Neural progenitor cell (in vitro differentiated cells): ENCODE measurements around the gene ARL15. TPM values are rescaled to one million over a fixed set of nuclear protein-coding genes. Genes with fewer than 3 reads are reported as not detected.

ENCODE experiments used
- DNase-seq: peaks from one replicate; pipeline ENCODE4 v3.0.0-alpha.2; 2016; ENCODE audit warnings: low spot score
- H2AFZ ChIP-seq: fragments of 200-600 bp; sonication (generic); replicated peaks from 2 replicates; pipeline ENCODE4 v1.6.1; 2016; ENCODE audit warnings: antibody characterized with exemption
- H3F3A ChIP-seq: fragments of 200-600 bp; sonication (generic); 2 replicates; pipeline ENCODE4 v1.6.1; 2016; ENCODE audit warnings: antibody characterized with exemption, low read depth
- H3K27ac ChIP-seq: fragments of 200-600 bp; sonication (generic); 2 replicates; pipeline ENCODE4 v1.5.1; 2016; ENCODE audit warnings: mild to moderate bottlenecking
- H3K27me3 ChIP-seq: fragments of 200-600 bp; sonication (generic); 2 replicates; pipeline ENCODE4 v1.6.1; 2016; ENCODE audit warnings: mild to moderate bottlenecking, moderate library complexity
- H3K36me3 ChIP-seq: fragments of 200-600 bp; sonication (generic); 2 replicates; pipeline ENCODE4 v1.5.1; 2016
- H3K4me1 ChIP-seq: fragments of 200-600 bp; sonication (generic); 2 replicates; pipeline ENCODE4 v1.6.1; 2016; ENCODE audit warnings: mixed run types
- H3K4me2 ChIP-seq: fragments of 200-600 bp; sonication (generic); 2 replicates; pipeline ENCODE4 v1.6.1; 2016
- H3K4me3 ChIP-seq: fragments of 200-600 bp; sonication (generic); 2 replicates; pipeline ENCODE4 v1.5.1; 2016
- H3K79me2 ChIP-seq: fragments of 200-600 bp; sonication (generic); 2 replicates; pipeline ENCODE4 v1.6.1; 2016; ENCODE audit warnings: low read depth
- H3K9ac ChIP-seq: fragments of 200-600 bp; sonication (generic); 2 replicates; pipeline ENCODE4 v1.6.1; 2016
- H3K9me3 ChIP-seq: fragments of 200-600 bp; sonication (generic); 2 replicates; pipeline ENCODE4 v1.5.1; 2016; ENCODE audit warnings: low read depth
- H4K20me1 ChIP-seq: fragments of 200-600 bp; sonication (generic); 2 replicates; pipeline ENCODE4 v1.6.1; 2016; ENCODE audit warnings: low read depth
- H3K27ac Mint-ChIP-seq: 3 replicates; pipeline ENCODE4 v1.8.0; 2021; ENCODE audit warnings: mixed read lengths
- H3K27me3 Mint-ChIP-seq: 2 replicates; pipeline ENCODE4 v1.8.0; 2022; ENCODE audit warnings: low read depth, mild to moderate bottlenecking, inconsistent platforms, moderate library complexity, mixed read lengths; ENCODE audit not compliant: insufficient read depth
- H3K36me3 Mint-ChIP-seq: 3 replicates; pipeline ENCODE4 v1.8.0; 2021; ENCODE audit warnings: mixed read lengths
- H3K4me1 Mint-ChIP-seq: 3 replicates; pipeline ENCODE4 v1.8.0; 2021; ENCODE audit warnings: mixed read lengths
- H3K4me3 Mint-ChIP-seq: 3 replicates; pipeline ENCODE4 v1.8.0; 2021; ENCODE audit warnings: mild to moderate bottlenecking, moderate library complexity, mixed read lengths
- H3K9me3 Mint-ChIP-seq: 3 replicates; pipeline ENCODE4 v1.8.0; 2020; ENCODE audit warnings: mixed read lengths
- CTCF ChIP-seq: fragments of 200-600 bp; sonication (generic); IDR thresholded peaks from 2 replicates; pipeline ENCODE4 v1.5.1; 2017; ENCODE audit warnings: antibody characterized with exemption, mild to moderate bottlenecking
- EZH2 ChIP-seq: fragments of 200-600 bp; sonication (generic); IDR thresholded peaks from 2 replicates; pipeline ENCODE4 v1.6.1; 2017; ENCODE audit warnings: antibody characterized with exemption, mild to moderate bottlenecking, moderate library complexity
- EZH2phosphoT487 ChIP-seq: fragments of 200-600 bp; sonication (generic); IDR thresholded peaks from 2 replicates; pipeline ENCODE4 v1.6.1; 2017; ENCODE audit warnings: antibody characterized with exemption
- total RNA-seq: library from RNA; depleted of rRNA; stranded (reverse); fragments of >200 nt; gene quantifications from 2 replicates; pipeline ENCODE4 v1.2.3, GENCODE V29; 2015; ENCODE audit warnings: low replicate concordance

ARL15 gene
- total RNA-seq, 1 donor from 2014 or later: 39.1 TPM

- Mint-ChIP-seq H3K9me3 (no peaks in the 10 kb centered on the region), H3K27me3 (peaks cover 2% of the 10 kb centered on the region), H3K4me3 (no peak overlapping the region), H3K27ac (no peak overlapping the region), H3K4me1 (peaks cover 5% of the 10 kb centered on the region), H3K36me3 (no peaks in the 10 kb centered on the region)
- peaks cover 43% of the 10 kb centered on the region for H3K4me1 ChIP-seq
- no peaks in the 10 kb centered on the region for H3K27me3 ChIP-seq
- no peak overlapping the region for H3K4me3 ChIP-seq
- no peaks in the 10 kb centered on the region for H4K20me1 ChIP-seq
- H3K27ac ChIP-seq: no peak overlapping the region
- no peak overlapping the region for H3K9ac ChIP-seq
- peaks cover 3% of the 10 kb centered on the region for H3K79me2 ChIP-seq
- H3K9me3 ChIP-seq: no peaks in the 10 kb centered on the region
- no peak overlapping the region for H3K4me2 ChIP-seq
- no peak for TF ChIP-seq EZH2
- peak; percentile 52 for TF ChIP-seq CTCF
- peaks cover 26% of the 10 kb centered on the region for H3F3A ChIP-seq
- no peak for DNase-seq
- no peaks in the 10 kb centered on the region for H3K36me3 ChIP-seq
- no peak overlapping the region for H2AFZ ChIP-seq
Observed at GRCh38 chr5:53991942-53992341, 318.4 kb downstream of the ARL15 start.

- no peak for DNase-seq
- Mint-ChIP-seq H3K4me3 (no peak overlapping the region), H3K27ac (no peak overlapping the region), H3K27me3 (peaks cover 2% of the 10 kb centered on the region), H3K9me3 (no peaks in the 10 kb centered on the region), H3K4me1 (no peaks in the 10 kb centered on the region), H3K36me3 (no peaks in the 10 kb centered on the region)
- Histone ChIP-seq H3K4me2 (no peak overlapping the region), H2AFZ (no peak overlapping the region), H3K4me3 (no peak overlapping the region), H3K9ac (no peak overlapping the region), H3K4me1 (peaks cover 31% of the 10 kb centered on the region), H4K20me1 (no peaks in the 10 kb centered on the region), H3K9me3 (no peaks in the 10 kb centered on the region), H3K36me3 (no peaks in the 10 kb centered on the region), H3K27me3 (no peaks in the 10 kb centered on the region), H3K27ac (no peak overlapping the region), H3K79me2 (no peaks in the 10 kb centered on the region), H3F3A (peaks cover 12% of the 10 kb centered on the region)
- no peak for TF ChIP-seq EZH2
- no peak for TF ChIP-seq CTCF
- TF ChIP-seq EZH2phosphoT487: no peak
Observed at GRCh38 chr5:53987101-53987500, 323.3 kb downstream of the ARL15 start.

GRCh38 chr5:53985796-53986195 lies 324.6 kb downstream of the ARL15 start:
- Histone ChIP-seq H4K20me1 (no peaks in the 10 kb centered on the region), H3K4me3 (no peak overlapping the region), H2AFZ (no peak overlapping the region), H3K9ac (no peak overlapping the region), H3K4me2 (no peak overlapping the region), H3K27ac (no peak overlapping the region), H3K9me3 (no peaks in the 10 kb centered on the region), H3K36me3 (no peaks in the 10 kb centered on the region), H3K27me3 (no peaks in the 10 kb centered on the region), H3F3A (peaks cover 12% of the 10 kb centered on the region), H3K79me2 (no peaks in the 10 kb centered on the region), H3K4me1 (peaks cover 29% of the 10 kb centered on the region)
- H3K4me3 Mint-ChIP-seq: no peak overlapping the region
- H3K36me3 Mint-ChIP-seq: no peaks in the 10 kb centered on the region
- no peak for TF ChIP-seq EZH2
- no peak for TF ChIP-seq CTCF
- TF ChIP-seq EZH2phosphoT487: no peak
- no peaks in the 10 kb centered on the region for H3K4me1 Mint-ChIP-seq
- no peak overlapping the region for H3K27ac Mint-ChIP-seq
- DNase-seq: no peak
- no peaks in the 10 kb centered on the region for H3K9me3 Mint-ChIP-seq
- no peaks in the 10 kb centered on the region for H3K27me3 Mint-ChIP-seq

GRCh38 chr5:53984971-53985370 lies 325.4 kb downstream of the ARL15 start:
- H2AFZ ChIP-seq: no peak overlapping the region
- Mint-ChIP-seq H3K36me3 (peaks cover 4% of the 10 kb centered on the region), H3K4me3 (no peak overlapping the region), H3K4me1 (no peaks in the 10 kb centered on the region), H3K27ac (no peak overlapping the region), H3K27me3 (no peaks in the 10 kb centered on the region), H3K9me3 (peaks cover 2% of the 10 kb centered on the region)
- H3K79me2 ChIP-seq: no peaks in the 10 kb centered on the region
- no peaks in the 10 kb centered on the region for H3K9me3 ChIP-seq
- DNase-seq: no peak
- H3K36me3 ChIP-seq: no peaks in the 10 kb centered on the region
- no peak for TF ChIP-seq CTCF
- TF ChIP-seq EZH2: no peak
- no peak for TF ChIP-seq EZH2phosphoT487
- H3K4me3 ChIP-seq: no peak overlapping the region
- H3K9ac ChIP-seq: no peak overlapping the region
- H3K27ac ChIP-seq: no peak overlapping the region
- H3K27me3 ChIP-seq: no peaks in the 10 kb centered on the region
- no peaks in the 10 kb centered on the region for H4K20me1 ChIP-seq
- H3F3A ChIP-seq: peaks cover 7% of the 10 kb centered on the region
- H3K4me2 ChIP-seq: no peak overlapping the region
- peaks cover 20% of the 10 kb centered on the region for H3K4me1 ChIP-seq
